Measurements from ENCODE around the gene HERPUD2. TPM values are rescaled to one million over a fixed set of nuclear protein-coding genes. Genes with fewer than 3 reads are reported as not detected.
"Not testable (repeated sequence)": the region's sequence is repeated elsewhere in the genome, so short reads cannot be mapped to it uniquely, and the experiment has no call there.

The HERPUD2 gene
- total and polyA plus RNA-seq, 4 donors, result 17.0 to 26.4 (median 21.1) TPM

DNA sequence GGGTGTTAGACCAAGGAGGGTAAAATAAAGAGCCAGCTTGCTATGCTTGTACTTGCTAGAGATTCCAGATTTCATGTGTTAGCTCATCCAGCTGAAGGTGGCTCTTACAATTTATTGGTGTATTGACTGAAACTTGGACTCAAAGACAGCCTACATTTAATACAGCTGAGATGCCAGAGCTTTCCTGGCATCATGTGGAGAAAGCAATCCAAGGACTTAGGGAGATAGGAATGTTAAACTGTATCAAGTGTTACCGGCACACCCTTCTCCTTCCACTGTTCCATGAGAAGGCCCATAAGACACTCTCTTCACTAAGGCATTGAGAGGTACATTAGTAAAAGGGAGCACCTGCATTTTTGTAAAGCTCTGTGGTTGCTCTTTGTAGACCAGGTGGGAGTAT lies 9.3 kb upstream of the HERPUD2 start:
- intact Hi-C loops (cut with DNase I), result no loop called here
- Histone ChIP-seq H3K36me3 (ENCODE audit: control insufficient read depth in 1 of 2, insufficient read depth in 2 of 2, low read length in 1 of 2) (no peaks in the 10 kb centered on the region), H3K9me3 (ENCODE audit: control insufficient read depth, low read length) (no peaks in the 10 kb centered on the region), H3K4me1 (ENCODE audit: control insufficient read depth in 1 of 2, insufficient read depth in 2 of 2, low read length in 2 of 2) (no peaks in the 10 kb centered on the region), H3K27ac (ENCODE audit: low read depth in 1 of 2, low read length in 2 of 2) (no peak overlapping the region), H3K27me3 (ENCODE audit: control insufficient read depth in 1 of 2, insufficient read depth in 2 of 2, low read length in 1 of 2) (no peaks in the 10 kb centered on the region), H3K4me3 (ENCODE audit: low read length in 2 of 2) (no peak overlapping the region)
- no peak for DNase-seq
- no peak for ATAC-seq (ENCODE audit: low FRiP score)
- WGBS, 2 donors, result 91 to 97% methylated on average over 1 of the region's 1 CpG

DNA sequence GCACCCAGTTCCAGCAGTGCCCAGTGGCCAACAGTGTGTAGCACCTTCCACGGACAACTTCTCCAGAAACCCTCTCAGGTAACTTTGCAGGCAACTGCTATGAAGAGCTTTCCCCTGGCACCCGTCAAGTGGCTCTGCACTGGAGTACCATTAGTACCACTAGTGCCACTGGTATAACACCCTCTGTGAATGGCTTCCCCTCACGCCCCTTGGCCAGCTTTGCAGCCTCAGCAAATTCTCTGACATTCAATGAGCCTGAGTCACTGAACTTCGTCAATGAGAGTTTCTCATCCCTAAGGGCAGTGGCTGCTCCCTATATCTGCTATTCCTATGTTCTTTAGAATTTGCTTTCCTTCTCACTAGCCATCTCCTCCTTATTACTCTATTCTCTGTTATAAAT lies 7.6 kb upstream of the HERPUD2 start:
- Histone ChIP-seq H3K36me3 (ENCODE audit: control insufficient read depth in 1 of 2, insufficient read depth in 2 of 2, low read length in 1 of 2) (no peaks in the 10 kb centered on the region), H3K27me3 (ENCODE audit: control insufficient read depth in 1 of 2, insufficient read depth in 2 of 2, low read length in 1 of 2) (no peaks in the 10 kb centered on the region), H3K4me3 (ENCODE audit: low read length in 2 of 2) (no peak overlapping the region), H3K4me1 (ENCODE audit: control insufficient read depth in 1 of 2, insufficient read depth in 2 of 2, low read length in 2 of 2) (no peaks in the 10 kb centered on the region), H3K27ac (ENCODE audit: low read depth in 1 of 2, low read length in 2 of 2) (no peak overlapping the region), H3K9me3 (ENCODE audit: control insufficient read depth, low read length) (no peaks in the 10 kb centered on the region)
- DNase-seq, result no peak
- no peak for ATAC-seq (ENCODE audit: low FRiP score)
- intact Hi-C loops (cut with DNase I), result no loop called here
- WGBS, 2 donors, result 87 to 88% methylated on average over 4 of the region's 4 CpGs

DNA sequence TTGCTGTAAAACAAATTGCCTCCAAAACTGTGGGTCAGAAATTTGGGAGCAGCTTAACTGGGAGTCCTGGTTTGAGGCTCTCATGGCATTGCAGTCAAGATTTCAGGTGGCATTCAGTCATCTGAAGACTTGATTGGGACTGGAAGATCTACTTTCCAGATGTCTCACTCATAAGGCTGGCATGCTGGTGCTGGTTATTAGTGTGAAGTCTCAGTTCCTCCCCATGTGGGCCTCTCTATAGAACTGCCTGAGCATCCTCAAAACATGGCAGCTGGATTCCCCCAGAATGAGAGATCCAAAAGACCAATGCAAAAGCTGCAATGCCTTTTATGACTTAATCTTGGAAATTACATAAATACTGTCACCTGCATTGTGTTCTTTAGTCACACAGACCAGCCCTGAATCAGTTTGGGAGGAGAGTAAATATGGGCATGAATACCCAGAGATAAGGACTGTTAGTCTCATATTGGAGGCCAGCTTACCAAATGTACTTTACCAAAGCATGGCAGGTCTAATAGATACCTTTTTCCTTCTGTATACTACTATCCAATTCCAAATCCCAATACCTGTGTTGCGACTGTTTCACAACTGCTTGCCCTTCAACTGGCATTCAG lies 6.5 kb upstream of the HERPUD2 start:
- H3K4me3 ChIP-seq (ENCODE audit: low read length in 2 of 2), result no peak overlapping the region
- no peak overlapping the region for H3K27ac ChIP-seq (ENCODE audit: low read depth in 1 of 2, low read length in 2 of 2)
- no peaks in the 10 kb centered on the region for H3K36me3 ChIP-seq (ENCODE audit: control insufficient read depth in 1 of 2, insufficient read depth in 2 of 2, low read length in 1 of 2)
- intact Hi-C loops (cut with DNase I), result no loop called here
- H3K27me3 ChIP-seq (ENCODE audit: control insufficient read depth in 1 of 2, insufficient read depth in 2 of 2, low read length in 1 of 2), result no peaks in the 10 kb centered on the region
- no peak for DNase-seq
- H3K9me3 ChIP-seq (ENCODE audit: control insufficient read depth, low read length), result no peaks in the 10 kb centered on the region
- WGBS, 2 donors, result 94 to 100% methylated on average over 1 of the region's 1 CpG
- ATAC-seq (ENCODE audit: low FRiP score), result no peak
- no peaks in the 10 kb centered on the region for H3K4me1 ChIP-seq (ENCODE audit: control insufficient read depth in 1 of 2, insufficient read depth in 2 of 2, low read length in 2 of 2)

DNA sequence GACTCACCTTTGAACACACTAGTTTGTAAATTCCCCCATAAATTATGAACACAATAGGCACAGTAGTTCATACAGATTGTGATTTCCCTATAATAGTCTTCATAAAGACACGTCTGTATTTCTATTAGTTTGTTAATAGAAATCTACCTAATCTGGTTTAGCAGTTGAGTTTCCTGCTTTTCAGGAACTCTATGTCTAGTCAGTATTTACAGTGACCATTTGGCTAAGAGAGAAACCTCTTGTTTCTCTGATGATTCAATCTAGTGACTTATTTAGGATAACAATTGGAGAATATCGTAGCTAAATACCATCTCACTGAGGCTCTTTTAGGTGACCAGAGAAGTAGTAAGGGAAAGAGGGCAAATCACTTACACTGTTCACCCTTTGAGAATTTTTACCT lies 5.9 kb upstream of the HERPUD2 start:
- Histone ChIP-seq H3K36me3 (ENCODE audit: control insufficient read depth in 1 of 2, insufficient read depth in 2 of 2, low read length in 1 of 2) (no peaks in the 10 kb centered on the region), H3K4me1 (ENCODE audit: control insufficient read depth in 1 of 2, insufficient read depth in 2 of 2, low read length in 2 of 2) (no peaks in the 10 kb centered on the region), H3K9me3 (ENCODE audit: control insufficient read depth, low read length) (no peaks in the 10 kb centered on the region), H3K27me3 (ENCODE audit: control insufficient read depth in 1 of 2, insufficient read depth in 2 of 2, low read length in 1 of 2) (no peaks in the 10 kb centered on the region), H3K27ac (ENCODE audit: low read depth in 1 of 2, low read length in 2 of 2) (no peak overlapping the region), H3K4me3 (ENCODE audit: low read length in 2 of 2) (no peak overlapping the region)
- DNase-seq, result no peak
- 75 to 84% methylated on average over 2 of the region's 2 CpGs for WGBS, 2 donors
- ATAC-seq (ENCODE audit: low FRiP score), result no peak
- intact Hi-C loops (cut with DNase I), result no loop called here

DNA sequence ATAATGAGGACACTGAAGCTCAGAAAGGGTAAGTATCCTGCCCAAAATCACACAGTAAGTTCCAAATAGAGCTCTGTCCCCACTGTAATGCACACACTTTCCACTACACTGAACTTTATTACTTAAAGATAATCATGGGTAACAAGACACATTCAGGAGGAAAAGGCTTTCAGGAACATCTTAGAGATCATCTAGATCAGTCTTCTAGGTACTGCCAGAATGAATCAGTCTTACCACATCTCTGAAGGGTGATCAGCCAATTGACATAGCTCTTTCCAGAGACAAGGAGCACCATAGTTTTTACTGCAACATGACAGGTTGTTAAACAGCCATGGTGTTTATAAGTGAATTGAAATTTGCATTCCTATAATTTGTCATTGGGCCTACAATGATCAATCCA lies 5.4 kb upstream of the HERPUD2 start:
- Histone ChIP-seq H3K9me3 (ENCODE audit: control insufficient read depth, low read length) (no peaks in the 10 kb centered on the region), H3K4me1 (ENCODE audit: control insufficient read depth in 1 of 2, insufficient read depth in 2 of 2, low read length in 2 of 2) (no peaks in the 10 kb centered on the region), H3K27me3 (ENCODE audit: control insufficient read depth in 1 of 2, insufficient read depth in 2 of 2, low read length in 1 of 2) (no peaks in the 10 kb centered on the region), H3K27ac (ENCODE audit: low read depth in 1 of 2, low read length in 2 of 2) (no peak overlapping the region), H3K4me3 (ENCODE audit: low read length in 2 of 2) (no peak overlapping the region), H3K36me3 (ENCODE audit: control insufficient read depth in 1 of 2, insufficient read depth in 2 of 2, low read length in 1 of 2) (no peaks in the 10 kb centered on the region)
- ATAC-seq (ENCODE audit: low FRiP score) (no peak), DNase-seq (no peak)
- intact Hi-C loops (cut with DNase I), result no loop called here

DNA sequence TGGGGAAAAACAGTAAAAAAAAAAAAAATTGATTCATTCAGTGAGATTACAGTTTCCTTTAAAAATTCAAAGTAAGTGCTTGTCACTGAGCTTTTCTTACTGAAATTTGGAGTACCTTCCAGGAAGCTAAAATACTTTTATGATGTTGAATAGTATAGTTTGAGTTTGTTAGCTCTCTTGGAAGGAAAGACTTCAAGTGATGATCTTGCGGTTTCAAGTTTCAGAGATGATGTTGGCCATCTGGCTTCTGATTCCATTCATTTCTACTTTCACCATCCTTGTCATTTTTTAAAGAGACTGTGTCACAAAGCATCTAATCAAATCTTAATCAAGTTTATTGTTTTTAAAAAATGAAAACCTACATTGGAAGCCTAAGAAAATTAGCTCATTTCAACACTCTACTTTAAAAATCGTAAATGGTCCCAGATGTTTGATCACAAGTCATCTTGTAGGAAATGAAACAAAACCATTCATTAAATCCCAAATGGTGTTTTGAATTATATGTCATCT lies 4.9 kb upstream of the HERPUD2 start:
- ATAC-seq (ENCODE audit: low FRiP score) (no peak), DNase-seq (no peak)
- Histone ChIP-seq H3K4me1 (ENCODE audit: control insufficient read depth in 1 of 2, insufficient read depth in 2 of 2, low read length in 2 of 2) (no peaks in the 10 kb centered on the region), H3K9me3 (ENCODE audit: control insufficient read depth, low read length) (no peaks in the 10 kb centered on the region), H3K36me3 (ENCODE audit: control insufficient read depth in 1 of 2, insufficient read depth in 2 of 2, low read length in 1 of 2) (no peaks in the 10 kb centered on the region), H3K27ac (ENCODE audit: low read depth in 1 of 2, low read length in 2 of 2) (no peak overlapping the region), H3K4me3 (ENCODE audit: low read length in 2 of 2) (no peak overlapping the region), H3K27me3 (ENCODE audit: control insufficient read depth in 1 of 2, insufficient read depth in 2 of 2, low read length in 1 of 2) (no peaks in the 10 kb centered on the region)
- 91 to 96% methylated on average over 2 of the region's 2 CpGs for WGBS, 2 donors
- intact Hi-C loops (cut with DNase I), result loop anchor here in 1 of 2 donors (10.0 kb wide), 1 partner anchor 285 kb away; no protein-coding TSS in a partner anchor

DNA sequence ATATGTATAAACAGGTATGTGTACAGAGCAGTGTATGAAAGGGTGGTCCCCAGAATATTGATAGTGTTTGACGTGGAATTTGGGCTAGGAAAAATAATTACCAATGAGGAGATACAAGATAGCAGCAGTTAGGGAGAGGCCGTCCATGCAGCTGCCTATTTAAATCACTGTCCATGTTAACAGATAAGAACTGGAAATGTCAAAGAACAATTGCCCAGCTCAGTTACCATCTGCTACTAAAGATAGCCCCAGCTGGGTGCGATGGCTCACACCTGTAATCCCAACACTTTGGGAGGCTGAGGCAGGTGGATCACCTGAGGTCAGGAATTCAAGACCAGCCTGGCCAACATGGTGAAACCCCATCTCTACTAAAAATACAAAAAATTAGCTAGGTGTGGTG lies 3.4 kb upstream of the HERPUD2 start:
- H3K27ac ChIP-seq (ENCODE audit: low read depth in 1 of 2, low read length in 2 of 2); H3K9me3 ChIP-seq (ENCODE audit: control insufficient read depth, low read length); H3K4me3 ChIP-seq (ENCODE audit: low read length in 2 of 2); H3K36me3 ChIP-seq (ENCODE audit: control insufficient read depth in 1 of 2, insufficient read depth in 2 of 2, low read length in 1 of 2); H3K4me1 ChIP-seq (ENCODE audit: control insufficient read depth in 1 of 2, insufficient read depth in 2 of 2, low read length in 2 of 2); ATAC-seq (ENCODE audit: low FRiP score); H3K27me3 ChIP-seq (ENCODE audit: control insufficient read depth in 1 of 2, insufficient read depth in 2 of 2, low read length in 1 of 2); DNase-seq: not testable (repeated sequence)
- WGBS, 2 donors, result 84 to 90% methylated on average over 3 of the region's 3 CpGs
- intact Hi-C loops (cut with DNase I), result loop anchor here in 1 of 2 donors (10.0 kb wide), 1 partner anchor 286 kb away; no protein-coding TSS in a partner anchor

DNA sequence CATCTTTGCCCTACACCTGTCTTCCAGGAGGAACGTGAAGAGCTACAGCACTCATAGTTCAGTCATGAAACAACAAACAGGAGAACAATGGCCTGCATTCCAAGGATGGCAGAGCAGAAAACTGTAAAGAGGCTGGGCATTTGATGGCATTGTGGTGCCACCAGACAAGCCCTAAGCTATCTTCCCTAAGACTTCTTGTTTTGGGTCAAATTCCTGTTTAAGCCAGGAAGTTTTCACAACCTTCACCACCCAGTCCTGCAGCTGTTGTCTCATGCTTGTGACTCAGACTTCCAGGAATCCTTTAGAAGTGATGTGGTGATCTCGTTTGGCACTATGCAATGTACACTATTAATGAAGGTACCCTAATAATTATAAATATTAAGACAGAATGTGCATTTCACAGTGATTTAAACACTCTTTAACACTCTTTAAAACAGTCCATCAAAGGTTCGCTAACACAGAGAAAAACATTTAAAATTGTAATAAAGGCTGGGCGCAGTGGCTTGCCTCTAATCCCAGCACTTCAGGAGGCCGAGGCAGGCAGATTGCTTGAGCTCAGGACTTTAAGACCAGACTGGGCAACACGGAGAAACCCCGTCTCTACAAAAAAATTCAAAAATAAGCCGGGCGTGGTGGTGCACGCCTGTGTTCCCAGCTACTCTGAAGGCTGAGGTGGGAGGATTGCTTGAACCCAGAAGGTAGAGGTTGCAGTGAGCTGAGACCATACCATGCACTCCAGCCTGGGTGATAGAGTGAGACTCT lies 2.7 kb upstream of the HERPUD2 start:
- WGBS, 2 donors, result 88 to 91% methylated on average over 10 of the region's 10 CpGs
- ATAC-seq (ENCODE audit: low FRiP score), result no peak
- no peak overlapping the region for H3K27ac ChIP-seq (ENCODE audit: low read depth in 1 of 2, low read length in 2 of 2)

DNA sequence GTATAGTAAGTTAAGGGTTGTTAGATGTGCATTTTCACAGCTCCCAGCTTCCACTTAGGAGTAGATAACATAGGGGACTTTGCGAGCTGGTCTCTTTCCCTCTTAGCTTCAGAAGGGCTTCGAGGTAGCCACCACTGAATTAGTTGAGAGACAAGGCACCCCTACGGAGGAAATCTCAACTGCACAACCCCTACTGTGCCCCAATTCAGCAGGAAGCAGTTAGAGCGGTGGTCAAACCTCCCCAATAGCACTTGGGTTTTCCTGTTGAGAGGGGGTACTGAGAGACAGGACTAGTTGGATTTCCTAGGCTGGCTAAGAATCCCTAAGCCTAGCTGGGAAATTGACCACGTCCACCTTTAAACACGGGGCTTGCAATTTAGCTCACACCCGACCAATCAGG lies 1.1 kb upstream of the HERPUD2 start:
- ATAC-seq (ENCODE audit: low FRiP score) (no peak), DNase-seq (no peak)
- intact Hi-C loops (cut with DNase I), result loop anchor here in 1 of 2 donors (10.0 kb wide), 1 partner anchor 289 kb away; no protein-coding TSS in a partner anchor
- H3K9me3 ChIP-seq (ENCODE audit: control insufficient read depth, low read length), result no peaks in the 10 kb centered on the region
- H3K27me3 ChIP-seq (ENCODE audit: control insufficient read depth in 1 of 2, insufficient read depth in 2 of 2, low read length in 1 of 2), result no peaks in the 10 kb centered on the region
- no peak overlapping the region for H3K4me3 ChIP-seq (ENCODE audit: low read length in 2 of 2)
- no peaks in the 10 kb centered on the region for H3K36me3 ChIP-seq (ENCODE audit: control insufficient read depth in 1 of 2, insufficient read depth in 2 of 2, low read length in 1 of 2)
- 92 to 94% methylated on average over 7 of the region's 7 CpGs for WGBS, 2 donors
- no peak overlapping the region for H3K27ac ChIP-seq (ENCODE audit: low read depth in 1 of 2, low read length in 2 of 2)
- H3K4me1 ChIP-seq (ENCODE audit: control insufficient read depth in 1 of 2, insufficient read depth in 2 of 2, low read length in 2 of 2), result peaks cover 0 to 6% of the 10 kb centered on the region in 2 donors

More for the DNA sequence above, 2.7 kb upstream of the HERPUD2 start:
- intact Hi-C loops (cut with DNase I), result loop anchor here in 1 of 2 donors (10.0 kb wide), 1 partner anchor 287 kb away; no protein-coding TSS in a partner anchor
- peaks cover 0 to 3% of the 10 kb centered on the region in 2 donors for H3K4me1 ChIP-seq (ENCODE audit: control insufficient read depth in 1 of 2, insufficient read depth in 2 of 2, low read length in 2 of 2)
- H3K4me3 ChIP-seq (ENCODE audit: low read length in 2 of 2), result no peak overlapping the region
- H3K36me3 ChIP-seq (ENCODE audit: control insufficient read depth in 1 of 2, insufficient read depth in 2 of 2, low read length in 1 of 2), result no peaks in the 10 kb centered on the region
- H3K27me3 ChIP-seq (ENCODE audit: control insufficient read depth in 1 of 2, insufficient read depth in 2 of 2, low read length in 1 of 2), result no peaks in the 10 kb centered on the region
- no peaks in the 10 kb centered on the region for H3K9me3 ChIP-seq (ENCODE audit: control insufficient read depth, low read length)
- no peak for DNase-seq
